Neutrophil (primary cell): ENCODE measurements around the gene PRRT2.
A peak's percentile ranks its signal among the peaks of the same experiment; 100 is the strongest.

Experiments
- H3K27ac ChIP-seq: fragments of 200-600 bp; sonication (generic); 2 replicates; pipeline ENCODE4 v1.5.1; 2016; ENCODE audit warnings: mild to moderate bottlenecking, moderate library complexity
- H3K27me3 ChIP-seq: fragments of 200-600 bp; sonication (generic); 2 replicates; pipeline ENCODE4 v1.6.0; 2016; ENCODE audit warnings: mild to moderate bottlenecking
- H3K36me3 ChIP-seq: fragments of 200-600 bp; sonication (generic); 2 replicates; pipeline ENCODE4 v1.5.1; 2017
- H3K4me1 ChIP-seq, 2 experiments: fragments of 200-600 bp in 1 of 2; sonication (generic) in 1 of 2; 1 replicate in 1 of 2; 2 replicates in 1 of 2; pipeline versions ENCODE4 v1.5.1 to v1.6.1; 2013 to 2016; ENCODE audit warnings: low read depth in 1 of 2, low read length in 1 of 2, mild to moderate bottlenecking in 1 of 2, moderate library complexity in 1 of 2; ENCODE audit not compliant: control insufficient read depth in 1 of 2, insufficient read depth in 1 of 2
- H3K4me3 ChIP-seq, 2 experiments: fragments of 200-600 bp in 1 of 2; sonication (generic) in 1 of 2; 1 replicate in 1 of 2; 2 replicates in 1 of 2; pipeline ENCODE4 v1.5.1; 2013 to 2016; ENCODE audit warnings: low read depth in 1 of 2, low read length in 1 of 2, mild to moderate bottlenecking in 1 of 2, moderate library complexity in 1 of 2
- H3K9me3 ChIP-seq: fragments of 200-600 bp; sonication (generic); 2 replicates; pipeline ENCODE4 v1.5.1; 2016
- CTCF ChIP-seq: fragments of 200-600 bp; sonication (generic); IDR thresholded peaks from 2 replicates; pipeline ENCODE4 v1.5.1; 2016; ENCODE audit warnings: antibody characterized with exemption

Gene PRRT2

GRCh38 chr16:29815793-29816693 lies 4.0 kb downstream of the PRRT2 start, which contains the start of gene PAGR1:
Gene PAGR1, plus strand, starts transcription at chr16:29816152. Its CDS starts 374 bp downstream, at chr16:29816526.
- H3K36me3 ChIP-seq = no peaks in the 10 kb centered on the region
- no peaks in the 10 kb centered on the region for H3K9me3 ChIP-seq
- H3K4me1 ChIP-seq = peaks cover 62 to 80% of the 10 kb centered on the region in 2 experiments
- H3K27ac ChIP-seq = peak within 1 kb of the TSS; percentile 89
- H3K27me3 ChIP-seq = peaks cover 38% of the 10 kb centered on the region
- peak within 1 kb of the TSS; percentile 88 to 95 for H3K4me3 ChIP-seq
- TF ChIP-seq CTCF = peak; percentile 95

DNA sequence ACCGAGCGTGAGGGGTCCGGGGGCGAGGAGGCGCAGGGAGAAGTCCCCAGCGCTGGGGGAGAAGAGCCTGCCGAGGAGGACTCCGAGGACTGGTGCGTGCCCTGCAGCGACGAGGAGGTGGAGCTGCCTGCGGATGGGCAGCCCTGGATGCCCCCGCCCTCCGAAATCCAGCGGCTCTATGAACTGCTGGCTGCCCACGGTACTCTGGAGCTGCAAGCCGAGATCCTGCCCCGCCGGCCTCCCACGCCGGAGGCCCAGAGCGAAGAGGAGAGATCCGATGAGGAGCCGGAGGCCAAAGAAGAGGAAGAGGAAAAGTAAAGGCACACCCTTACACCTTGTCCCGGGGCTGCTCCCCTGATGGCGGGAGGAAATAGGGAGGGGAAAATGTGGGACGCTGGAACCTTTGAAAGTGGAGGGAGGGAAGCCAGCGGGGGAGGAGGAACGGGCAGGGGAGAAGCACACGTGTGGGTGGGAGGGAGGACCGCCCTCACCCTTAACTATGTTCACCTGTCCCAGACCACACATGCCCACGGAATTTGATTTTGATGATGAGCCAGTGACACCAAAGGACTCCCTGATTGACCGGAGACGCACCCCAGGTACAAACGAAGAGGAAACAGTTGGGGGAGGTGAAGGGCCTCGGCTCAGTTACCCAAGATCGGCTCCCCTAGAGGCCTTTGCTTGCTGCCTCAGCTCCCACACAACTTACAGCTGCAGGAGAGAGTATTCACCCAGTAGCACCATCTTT lies 4.9 kb downstream of the PRRT2 start:
- peaks cover 62 to 82% of the 10 kb centered on the region in 2 experiments for H3K4me1 ChIP-seq
- H3K27me3 ChIP-seq = peaks cover 30% of the 10 kb centered on the region
- peak overlapping the region; percentile 89 for H3K27ac ChIP-seq
- no peaks in the 10 kb centered on the region for H3K36me3 ChIP-seq
- H3K4me3 ChIP-seq = peak overlapping the region; percentile 88 to 95
- H3K9me3 ChIP-seq = no peaks in the 10 kb centered on the region
- TF ChIP-seq CTCF = no peak

DNA sequence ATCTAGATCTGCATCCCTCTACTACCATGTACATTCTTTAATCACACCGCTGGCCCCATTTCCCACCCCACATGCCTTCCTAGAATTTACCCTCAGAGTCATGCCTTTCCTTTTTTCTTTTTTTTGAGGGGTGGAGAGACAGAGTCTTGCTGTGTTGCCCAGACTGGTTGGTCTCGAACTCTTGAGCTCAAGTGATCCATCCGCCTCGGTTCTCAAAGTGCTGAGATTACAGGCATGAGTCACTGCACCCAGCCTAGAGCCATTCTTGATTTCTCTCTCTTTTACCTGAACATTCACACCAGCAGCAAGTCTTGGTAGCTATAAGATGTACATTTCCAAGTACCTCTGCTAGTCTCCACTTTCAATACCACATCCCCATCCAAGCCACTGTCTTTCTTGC lies 6.1 kb downstream of the PRRT2 start:
- H3K9me3 ChIP-seq = no peaks in the 10 kb centered on the region
- H3K36me3 ChIP-seq = no peaks in the 10 kb centered on the region
- peak overlapping the region; percentile 89 for H3K27ac ChIP-seq
- peaks cover 66 to 86% of the 10 kb centered on the region in 2 experiments for H3K4me1 ChIP-seq
- H3K27me3 ChIP-seq = peaks cover 17% of the 10 kb centered on the region
- H3K4me3 ChIP-seq = no peak overlapping the region
- TF ChIP-seq CTCF = no peak

DNA sequence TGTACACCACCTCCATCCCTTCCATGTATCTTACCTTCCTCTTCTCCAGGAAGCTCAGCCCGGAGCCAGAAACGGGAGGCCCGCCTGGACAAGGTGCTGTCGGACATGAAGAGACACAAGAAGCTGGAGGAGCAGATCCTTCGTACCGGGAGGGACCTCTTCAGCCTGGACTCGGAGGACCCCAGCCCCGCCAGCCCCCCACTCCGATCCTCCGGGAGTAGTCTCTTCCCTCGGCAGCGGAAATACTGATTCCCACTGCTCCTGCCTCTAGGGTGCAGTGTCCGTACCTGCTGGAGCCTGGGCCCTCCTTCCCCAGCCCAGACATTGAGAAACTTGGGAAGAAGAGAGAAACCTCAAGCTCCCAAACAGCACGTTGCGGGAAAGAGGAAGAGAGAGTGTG lies 7.5 kb downstream of the PRRT2 start:
- H3K27ac ChIP-seq = peak overlapping the region; percentile 89
- peaks cover 74 to 89% of the 10 kb centered on the region in 2 experiments for H3K4me1 ChIP-seq
- no peaks in the 10 kb centered on the region for H3K36me3 ChIP-seq
- TF ChIP-seq CTCF = no peak
- H3K9me3 ChIP-seq = no peaks in the 10 kb centered on the region
- peak overlapping the region; percentile 84 to 99 for H3K4me3 ChIP-seq
- peaks cover 3% of the 10 kb centered on the region for H3K27me3 ChIP-seq

GRCh38 chr16:29820271-29820701 lies 8.3 kb downstream of the PRRT2 start, which contains the start of gene MVP:
Gene MVP, plus strand, starts transcription at chr16:29820462. Its CDS starts 10,088 bp downstream, at chr16:29830550.
- Histone ChIP-seq H3K27ac (peak within 1 kb of the TSS; percentile 89), H3K4me3 (peak within 1 kb of the TSS; percentile 84 to 99), H3K27me3 (no peaks in the 10 kb centered on the region), H3K9me3 (no peaks in the 10 kb centered on the region), H3K4me1 (peaks cover 73 to 89% of the 10 kb centered on the region in 2 experiments), H3K36me3 (no peaks in the 10 kb centered on the region)
- peak; percentile 19 for TF ChIP-seq CTCF
